HepG2 (cell line): ENCODE measurements around the gene BAZ1A. TPM values are rescaled to one million over a fixed set of nuclear protein-coding genes. Genes with fewer than 3 reads are reported as not detected.

Experiments
- BORCS8-MEF2B ChIP-seq: sonication (generic); formaldehyde crosslinking; IDR thresholded peaks from 2 replicates; pipeline ENCODE4 v1.8.0; 2022; ENCODE audit warnings: mild to moderate bottlenecking, missing genetic modification reagents
- DNMT1 ChIP-seq: sonication (generic); formaldehyde crosslinking; IDR thresholded peaks from 2 replicates; pipeline ENCODE4 v1.5.1; 2020; ENCODE audit warnings: mild to moderate bottlenecking, missing genetic modification reagents
- KDM4B ChIP-seq: sonication (generic); formaldehyde crosslinking; IDR thresholded peaks from 2 replicates; pipeline ENCODE4 v1.4.0; 2020; ENCODE audit warnings: missing genetic modification reagents
- RBM22 ChIP-seq: fragments of 200-400 bp; formaldehyde crosslinking; optimal IDR thresholded peaks from 2 replicates; pipeline ENCODE3; 2017; ENCODE audit warnings: mild to moderate bottlenecking, low read length, moderate library complexity
- SALL1 ChIP-seq: sonication (generic); formaldehyde crosslinking; IDR thresholded peaks from 2 replicates; pipeline ENCODE4 v1.8.0; 2022; ENCODE audit warnings: mild to moderate bottlenecking, missing genetic modification reagents
- TOPORS ChIP-seq: sonication (generic); formaldehyde crosslinking; IDR thresholded peaks from 2 replicates; pipeline ENCODE4 v1.8.0; 2023; ENCODE audit warnings: mild to moderate bottlenecking, missing genetic modification reagents
- ZBTB21 ChIP-seq: sonication (generic); formaldehyde crosslinking; IDR thresholded peaks from 2 replicates; pipeline ENCODE4 v1.4.0; 2020; ENCODE audit warnings: missing genetic modification reagents
- ZMAT3 ChIP-seq: sonication (generic); formaldehyde crosslinking; conservative IDR thresholded peaks from 2 replicates; pipeline ENCODE4 v1.7.0; 2021; ENCODE audit warnings: missing genetic modification reagents
- ZMYM4 ChIP-seq: sonication (generic); formaldehyde crosslinking; IDR thresholded peaks from 2 replicates; pipeline ENCODE4 v1.8.1; 2023; ENCODE audit warnings: mild to moderate bottlenecking, missing genetic modification reagents
- ZNF20 ChIP-seq: sonication (generic); formaldehyde crosslinking; IDR thresholded peaks from 2 replicates; pipeline ENCODE4 v1.4.0; 2020; ENCODE audit warnings: mild to moderate bottlenecking, moderate library complexity, missing genetic modification reagents
- ZNF33A ChIP-seq: sonication (generic); formaldehyde crosslinking; IDR thresholded peaks from 2 replicates; pipeline ENCODE4 v1.5.1; 2020; ENCODE audit warnings: missing genetic modification reagents, mild to moderate bottlenecking, moderate library complexity, borderline replicate concordance
- ZNF441 ChIP-seq: sonication (generic); formaldehyde crosslinking; IDR thresholded peaks from 2 replicates; pipeline ENCODE4 v1.7.0; 2021; ENCODE audit warnings: missing genetic modification reagents, borderline replicate concordance
- ZNF598 ChIP-seq: sonication (generic); formaldehyde crosslinking; IDR thresholded peaks from 2 replicates; pipeline ENCODE4 v1.5.1; 2020; ENCODE audit warnings: mild to moderate bottlenecking, missing genetic modification reagents, borderline replicate concordance
- polyA plus RNA-seq, 8 experiments: library from polyadenylated mRNA; depleted of rRNA in 3 of 8; stranded (reverse) in 7 of 8; unstranded in 1 of 8; fragments of >200 nt; fragmentation: Illumina TruSeq in 4 of 8; extraction: Trizol in 4 of 8; gene quantifications; 2 replicates each; pipeline versions ENCODE4 v1.2.1 to v1.2.3, GENCODE V29; 2011 to 2016; ENCODE audit warnings: low read depth in 4 of 8, missing spikeins in 1 of 8, mixed read lengths in 1 of 8; ENCODE audit not compliant: insufficient read depth in 1 of 8
- total RNA-seq, 5 experiments: library from RNA; depleted of rRNA; stranded (reverse); fragments of >200 nt; fragmentation: Illumina TruSeq; extraction: Trizol; gene quantifications; 2 replicates each; pipeline ENCODE4 v1.2.3, GENCODE V29; 2016; ENCODE audit warnings: low read depth in 1 of 5
- TF ChIP-seq, protein P1 (sequence below), 2 experiments: sonication (generic) in 1 of 2; formaldehyde crosslinking in 1 of 2; IDR thresholded peaks; 2 replicates each; pipeline versions ENCODE4 v1.4.0 to v1.6.1; 2018 to 2020; ENCODE audit warnings: missing genetic modification reagents in 2 of 2, borderline replicate concordance in 1 of 2, low read depth in 1 of 2, mild to moderate bottlenecking in 1 of 2, missing biosample characterization in 1 of 2
- TF ChIP-seq, protein P2 (sequence below): IDR thresholded peaks from 2 replicates; pipeline ENCODE4 v1.6.1; 2018; ENCODE audit warnings: missing genetic modification reagents
- TF ChIP-seq, protein P3 (sequence below): sonication (generic); formaldehyde crosslinking; IDR thresholded peaks from 2 replicates; pipeline ENCODE4 v1.4.0; 2020; ENCODE audit warnings: missing genetic modification reagents
- TF ChIP-seq, protein P4 (sequence below): IDR thresholded peaks from 2 replicates; pipeline ENCODE4 v1.6.1; 2016; ENCODE audit warnings: low read depth, missing genetic modification reagents, missing compliant biosample characterization

The BAZ1A gene
- total and polyA plus RNA-seq, 2 of the 13 experiments (the other 11 are each of a cell fraction or from before 2014, with no cell fraction given), result 20.9 to 56.8 TPM

DNA sequence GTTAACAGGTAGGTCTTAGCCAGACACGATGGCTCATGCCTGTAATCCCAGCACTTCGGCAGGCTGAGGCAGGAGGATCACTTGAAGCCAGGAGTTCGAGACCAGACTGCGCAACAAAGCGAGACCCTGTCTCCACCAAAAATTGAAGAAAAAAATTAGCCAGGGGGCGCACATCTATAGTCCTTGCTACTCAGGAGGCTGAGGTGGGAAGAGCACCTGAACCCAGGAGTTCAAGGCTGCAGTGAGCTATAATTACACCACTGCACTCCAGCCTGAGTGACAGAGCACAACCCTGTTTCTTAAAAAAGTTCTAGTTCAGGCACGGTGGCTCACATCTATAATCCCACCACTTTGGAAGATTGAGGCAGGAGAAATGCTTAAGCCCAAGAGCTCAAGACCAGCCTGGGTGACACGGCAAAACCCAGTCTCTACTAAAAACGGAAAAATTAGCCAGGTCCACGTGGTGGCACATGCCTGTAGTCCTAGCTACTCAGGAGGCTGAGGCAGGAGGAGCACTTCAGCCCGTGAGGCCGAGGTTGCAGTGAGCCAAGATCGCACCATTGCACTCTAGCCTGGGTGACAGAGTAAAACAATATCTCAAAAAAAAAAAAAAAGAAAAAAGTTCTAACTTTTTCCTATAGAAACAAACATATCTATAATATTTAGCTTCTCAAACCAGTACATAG is 9.1 kb downstream of the BAZ1A start (continued):
- TF ChIP-seq, protein P1, sequence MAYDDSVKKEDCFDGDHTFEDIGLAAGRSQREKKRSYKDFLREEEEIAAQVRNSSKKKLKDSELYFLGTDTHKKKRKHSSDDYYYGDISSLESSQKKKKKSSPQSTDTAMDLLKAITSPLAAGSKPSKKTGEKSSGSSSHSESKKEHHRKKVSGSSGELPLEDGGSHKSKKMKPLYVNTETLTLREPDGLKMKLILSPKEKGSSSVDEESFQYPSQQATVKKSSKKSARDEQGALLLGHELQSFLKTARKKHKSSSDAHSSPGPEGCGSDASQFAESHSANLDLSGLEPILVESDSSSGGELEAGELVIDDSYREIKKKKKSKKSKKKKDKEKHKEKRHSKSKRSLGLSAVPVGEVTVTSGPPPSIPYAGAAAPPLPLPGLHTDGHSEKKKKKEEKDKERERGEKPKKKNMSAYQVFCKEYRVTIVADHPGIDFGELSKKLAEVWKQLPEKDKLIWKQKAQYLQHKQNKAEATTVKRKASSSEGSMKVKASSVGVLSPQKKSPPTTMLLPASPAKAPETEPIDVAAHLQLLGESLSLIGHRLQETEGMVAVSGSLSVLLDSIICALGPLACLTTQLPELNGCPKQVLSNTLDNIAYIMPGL (CRISPR knock-in tag; IDR thresholded peaks at IDR 0.05; ENCODE audit: borderline replicate concordance in 1 of 2, low read depth in 1 of 2), result 0 out of 4 replicates have a peak, but pooled peaks of 1 of the 2 experiments have one; percentile 40
- TF ChIP-seq BORCS8-MEF2B, result peak; percentile 48; the same call in 1 of the 2 replicates
- no peak for TF ChIP-seq ZNF20 (CRISPR knock-in tag)
- TF ChIP-seq, protein P2, sequence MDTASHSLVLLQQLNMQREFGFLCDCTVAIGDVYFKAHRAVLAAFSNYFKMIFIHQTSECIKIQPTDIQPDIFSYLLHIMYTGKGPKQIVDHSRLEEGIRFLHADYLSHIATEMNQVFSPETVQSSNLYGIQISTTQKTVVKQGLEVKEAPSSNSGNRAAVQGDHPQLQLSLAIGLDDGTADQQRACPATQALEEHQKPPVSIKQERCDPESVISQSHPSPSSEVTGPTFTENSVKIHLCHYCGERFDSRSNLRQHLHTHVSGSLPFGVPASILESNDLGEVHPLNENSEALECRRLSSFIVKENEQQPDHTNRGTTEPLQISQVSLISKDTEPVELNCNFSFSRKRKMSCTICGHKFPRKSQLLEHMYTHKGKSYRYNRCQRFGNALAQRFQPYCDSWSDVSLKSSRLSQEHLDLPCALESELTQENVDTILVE, result no peak
- no peak for TF ChIP-seq ZNF33A
- TF ChIP-seq TOPORS (CRISPR knock-in tag), result no peak
- peak; percentile 13; the same call in 1 of the 2 replicates for TF ChIP-seq ZNF598 (CRISPR knock-in tag)
- no peak for TF ChIP-seq ZBTB21 (CRISPR knock-in tag)
- 0 out of 2 replicates have a peak, but pooled peaks have one; percentile 65 for TF ChIP-seq DNMT1
- TF ChIP-seq, protein P3, sequence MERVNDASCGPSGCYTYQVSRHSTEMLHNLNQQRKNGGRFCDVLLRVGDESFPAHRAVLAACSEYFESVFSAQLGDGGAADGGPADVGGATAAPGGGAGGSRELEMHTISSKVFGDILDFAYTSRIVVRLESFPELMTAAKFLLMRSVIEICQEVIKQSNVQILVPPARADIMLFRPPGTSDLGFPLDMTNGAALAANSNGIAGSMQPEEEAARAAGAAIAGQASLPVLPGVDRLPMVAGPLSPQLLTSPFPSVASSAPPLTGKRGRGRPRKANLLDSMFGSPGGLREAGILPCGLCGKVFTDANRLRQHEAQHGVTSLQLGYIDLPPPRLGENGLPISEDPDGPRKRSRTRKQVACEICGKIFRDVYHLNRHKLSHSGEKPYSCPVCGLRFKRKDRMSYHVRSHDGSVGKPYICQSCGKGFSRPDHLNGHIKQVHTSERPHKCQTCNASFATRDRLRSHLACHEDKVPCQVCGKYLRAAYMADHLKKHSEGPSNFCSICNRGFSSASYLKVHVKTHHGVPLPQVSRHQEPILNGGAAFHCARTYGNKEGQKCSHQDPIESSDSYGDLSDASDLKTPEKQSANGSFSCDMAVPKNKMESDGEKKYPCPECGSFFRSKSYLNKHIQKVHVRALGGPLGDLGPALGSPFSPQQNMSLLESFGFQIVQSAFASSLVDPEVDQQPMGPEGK (CRISPR knock-in tag), result 0 out of 2 replicates have a peak, but pooled peaks have one; percentile 15
- peak; percentile 36; the same call in 1 of the 2 replicates for TF ChIP-seq SALL1 (CRISPR knock-in tag)
- TF ChIP-seq ZMAT3 (CRISPR knock-in tag), result no peak
- peak; percentile 61; the same call in 1 of the 2 replicates for TF ChIP-seq ZMYM4
- no peak for TF ChIP-seq KDM4B (CRISPR knock-in tag)
- TF ChIP-seq ZNF441 (CRISPR knock-in tag), result no peak
- peak; percentile 21 for TF ChIP-seq RBM22
- TF ChIP-seq, protein P4, sequence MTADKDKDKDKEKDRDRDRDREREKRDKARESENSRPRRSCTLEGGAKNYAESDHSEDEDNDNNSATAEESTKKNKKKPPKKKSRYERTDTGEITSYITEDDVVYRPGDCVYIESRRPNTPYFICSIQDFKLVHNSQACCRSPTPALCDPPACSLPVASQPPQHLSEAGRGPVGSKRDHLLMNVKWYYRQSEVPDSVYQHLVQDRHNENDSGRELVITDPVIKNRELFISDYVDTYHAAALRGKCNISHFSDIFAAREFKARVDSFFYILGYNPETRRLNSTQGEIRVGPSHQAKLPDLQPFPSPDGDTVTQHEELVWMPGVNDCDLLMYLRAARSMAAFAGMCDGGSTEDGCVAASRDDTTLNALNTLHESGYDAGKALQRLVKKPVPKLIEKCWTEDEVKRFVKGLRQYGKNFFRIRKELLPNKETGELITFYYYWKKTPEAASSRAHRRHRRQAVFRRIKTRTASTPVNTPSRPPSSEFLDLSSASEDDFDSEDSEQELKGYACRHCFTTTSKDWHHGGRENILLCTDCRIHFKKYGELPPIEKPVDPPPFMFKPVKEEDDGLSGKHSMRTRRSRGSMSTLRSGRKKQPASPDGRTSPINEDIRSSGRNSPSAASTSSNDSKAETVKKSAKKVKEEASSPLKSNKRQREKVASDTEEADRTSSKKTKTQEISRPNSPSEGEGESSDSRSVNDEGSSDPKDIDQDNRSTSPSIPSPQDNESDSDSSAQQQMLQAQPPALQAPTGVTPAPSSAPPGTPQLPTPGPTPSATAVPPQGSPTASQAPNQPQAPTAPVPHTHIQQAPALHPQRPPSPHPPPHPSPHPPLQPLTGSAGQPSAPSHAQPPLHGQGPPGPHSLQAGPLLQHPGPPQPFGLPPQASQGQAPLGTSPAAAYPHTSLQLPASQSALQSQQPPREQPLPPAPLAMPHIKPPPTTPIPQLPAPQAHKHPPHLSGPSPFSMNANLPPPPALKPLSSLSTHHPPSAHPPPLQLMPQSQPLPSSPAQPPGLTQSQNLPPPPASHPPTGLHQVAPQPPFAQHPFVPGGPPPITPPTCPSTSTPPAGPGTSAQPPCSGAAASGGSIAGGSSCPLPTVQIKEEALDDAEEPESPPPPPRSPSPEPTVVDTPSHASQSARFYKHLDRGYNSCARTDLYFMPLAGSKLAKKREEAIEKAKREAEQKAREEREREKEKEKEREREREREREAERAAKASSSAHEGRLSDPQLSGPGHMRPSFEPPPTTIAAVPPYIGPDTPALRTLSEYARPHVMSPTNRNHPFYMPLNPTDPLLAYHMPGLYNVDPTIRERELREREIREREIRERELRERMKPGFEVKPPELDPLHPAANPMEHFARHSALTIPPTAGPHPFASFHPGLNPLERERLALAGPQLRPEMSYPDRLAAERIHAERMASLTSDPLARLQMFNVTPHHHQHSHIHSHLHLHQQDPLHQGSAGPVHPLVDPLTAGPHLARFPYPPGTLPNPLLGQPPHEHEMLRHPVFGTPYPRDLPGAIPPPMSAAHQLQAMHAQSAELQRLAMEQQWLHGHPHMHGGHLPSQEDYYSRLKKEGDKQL (CRISPR knock-in tag), result no peak
